Body of pancreas (tissue), 4 donors: ENCODE measurements around the gene BUB1B. TPM values are rescaled to one million over a fixed set of nuclear protein-coding genes. Genes with fewer than 3 reads are reported as not detected.

Source experiments
- ATAC-seq: fragments of 150-250 bp; one replicate; pipeline ENCODE4 v1.9.1; 2016
- DNase-seq, 4 donors: peaks; one replicate each; pipeline ENCODE4 v3.0.0-alpha.2; 2019
- H3K27ac ChIP-seq, 4 donors: fragments of 200-600 bp; sonication (generic); 1 replicate in 3 of 4; 2 replicates in 1 of 4; pipeline versions ENCODE4 v1.5.1 to v1.6.1; 2016 to 2019; ENCODE audit warnings: mild to moderate bottlenecking in 1 of 4, mixed read lengths in 1 of 4, moderate library complexity in 1 of 4
- H3K27me3 ChIP-seq, 2 donors: fragments of 200-600 bp; sonication (generic); one replicate each; pipeline ENCODE4 v1.6.0; 2016; ENCODE audit warnings: mild to moderate bottlenecking in 1 of 2
- H3K36me3 ChIP-seq, 2 donors: fragments of 200-600 bp; sonication (generic); replicated peaks in 1 of 2; 2 replicates each; pipeline ENCODE4 v1.5.1; 2016; ENCODE audit warnings: low read depth in 2 of 2; ENCODE audit not compliant: insufficient read depth in 1 of 2
- H3K4me1 ChIP-seq: fragments of 200-600 bp; sonication (generic); one replicate; pipeline ENCODE4 v1.6.0; 2016
- H3K4me3 ChIP-seq, 2 donors: fragments of 200-600 bp; sonication (generic); 1 replicate in 1 of 2; 2 replicates in 1 of 2; pipeline ENCODE4 v1.5.1; 2016 to 2019
- H3K9me3 ChIP-seq, 3 donors: fragments of 200-600 bp; sonication (generic); 1 replicate in 2 of 3; 2 replicates in 1 of 3; pipeline ENCODE4 v1.5.1; 2016
- CTCF ChIP-seq, 7 experiments: fragments of 450-650 bp in 4 of 7; fragments of 200-600 bp in 3 of 7; sonication (generic) in 3 of 7; IDR thresholded peaks; one replicate each; pipeline ENCODE4 v1.5.1; 2016 to 2019; ENCODE audit warnings: antibody characterized with exemption in 7 of 7
- POLR2A ChIP-seq, 3 donors: fragments of 450-650 bp; IDR thresholded peaks; one replicate each; pipeline ENCODE4 v1.6.1; 2016; ENCODE audit warnings: antibody characterized with exemption in 3 of 3, mild to moderate bottlenecking in 2 of 3
- WGBS, 2 donors: methylation state at CpG; one replicate each; pipeline ENCODE4 v1.1.5; 2017; 5-methylcytosine and 5-hydroxymethylcytosine counted together
- intact Hi-C: fragments of 100-400 bp; cut with DNase I; formaldehyde crosslinking; loops from one replicate; pipeline ENCODE4 v1.15.1; 2023
- total RNA-seq, 2 donors: library from RNA; depleted of rRNA; stranded (reverse); fragments of >200 nt; gene quantifications; one replicate each; pipeline ENCODE4 v1.1.0, GENCODE V29; 2016

The BUB1B gene
- total RNA-seq, 2 donors from 2014 or later, result not detected

GRCh38 chr15:40270246-40270995 is 109.6 kb downstream of the BUB1B start:
- no peak for DNase-seq
- 71 to 82% methylated on average over 11 of the region's 11 CpGs for WGBS, 2 donors
- intact Hi-C loops, result loop anchor here (5.0 to 10.0 kb wide), 2 partner anchors 48 to 226 kb away; no protein-coding TSS in a partner anchor
- Histone ChIP-seq H3K36me3 (no peaks in the 10 kb centered on the region), H3K9me3 (no peaks in the 10 kb centered on the region), H3K27ac (no peak overlapping the region), H3K4me1 (no peaks in the 10 kb centered on the region), H3K27me3 (no peaks in the 10 kb centered on the region), H3K4me3 (no peak overlapping the region)
- TF ChIP-seq POLR2A (IDR thresholded peaks at IDR 0.05) (no peak), CTCF (IDR thresholded peaks at IDR 0.05) (no peak)
- ATAC-seq, result no peak

Other genes starting within 250 kb of the BUB1B start
- gene GPR176, start 240.8 kb upstream of the BUB1B start, total RNA-seq, result 1 to 10 TPM in 1 of 2 donors, not detected in 1; 4.7 TPM
- 10 to 100 TPM; 20.8 to 22.3 TPM for gene EIF2AK4, start 227.0 kb upstream of the BUB1B start, total RNA-seq
- gene SRP14, start 121.9 kb upstream of the BUB1B start, total RNA-seq, result 100 to 1,000 TPM; 122 to 209 TPM
- gene BMF, start 52.2 kb upstream of the BUB1B start, total RNA-seq, result 10 to 100 TPM in 1 of 2 donors, 1 to 10 TPM in 1; 4.3 to 16.1 TPM
- gene PAK6, start 78.0 kb downstream of the BUB1B start, total RNA-seq, result 10 to 100 TPM; 14.8 to 22.4 TPM
- not detected for gene ANKRD63, start 122.0 kb downstream of the BUB1B start, total RNA-seq
- gene PLCB2, start 146.9 kb downstream of the BUB1B start, total RNA-seq, result 1 to 10 TPM; 3.1 to 4.6 TPM
- gene INAFM2, start 162.6 kb downstream of the BUB1B start, total RNA-seq, result 10 to 100 TPM in 1 of 2 donors, 1 to 10 TPM in 1; 8.8 to 22.4 TPM
- gene CCDC9B, start 179.9 kb downstream of the BUB1B start, total RNA-seq, result 10 to 100 TPM; 17.1 to 26.4 TPM
- gene PHGR1, start 190.0 kb downstream of the BUB1B start, total RNA-seq, result not detected
- gene DISP2, start 197.2 kb downstream of the BUB1B start, total RNA-seq, result under 1 TPM; under 0.01 to 0.52 TPM
- gene KNSTRN, start 221.7 kb downstream of the BUB1B start, total RNA-seq, result 1 to 10 TPM; 3.3 to 5.7 TPM
- gene IVD, start 244.7 kb downstream of the BUB1B start, total RNA-seq, result 10 to 100 TPM; 30.3 to 34.0 TPM